IMR-90 (cell line): ENCODE data around the gene CANX. TPM values are rescaled to one million over a fixed set of nuclear protein-coding genes. Genes with fewer than 3 reads are reported as not detected.

Source experiments
- ATAC-seq: fragments of 200-7000 bp; cut with Tn5 transposase; 2 replicates; pipeline ENCODE4 v1.9.1; 2020; ENCODE audit warnings: low read depth, mild to moderate bottlenecking, moderate library complexity
- BruUV-seq: library from RNA; stranded (reverse); fragments of 400-500 nt; replicated peaks from 2 replicates; lab custom pipeline; 2021; lab: Mats Ljungman, UMichigan
- CTCF ChIA-PET: fragments of 300-600 bp; formaldehyde crosslinking; extraction: SDS; loops from one replicate; lab custom pipeline; 2021; ENCODE audit warnings: antibody characterized with exemption; lab: Yijun Ruan, JAX
- POLR2A ChIA-PET: fragments of 300-600 bp; sonication (Branson Sonifier 250); formaldehyde crosslinking; loops from one replicate; lab custom pipeline; 2022; ENCODE audit warnings: antibody characterized with exemption; ENCODE audit not compliant: unreplicated experiment; lab: Charles Lee
- DNase-seq: peaks from one replicate; pipeline ENCODE4 v3.0.0; 2013
- H2AFZ ChIP-seq: replicated peaks from 2 replicates; pipeline ENCODE3; 2013; ENCODE audit warnings: low read length, mild to moderate bottlenecking; ENCODE audit not compliant: poor library complexity
- H2AK5ac ChIP-seq: 2 replicates; pipeline ENCODE4 v1.6.1; 2013; ENCODE audit warnings: low read depth, low read length, inconsistent platforms
- H2AK9ac ChIP-seq: replicated peaks from 2 replicates; pipeline ENCODE3; 2013; ENCODE audit warnings: mild to moderate bottlenecking, low read depth, low read length, moderate library complexity; ENCODE audit not compliant: poor library complexity
- H2BK120ac ChIP-seq: 2 replicates; pipeline ENCODE4 v1.6.1; 2013; ENCODE audit warnings: low read depth, low read length, inconsistent platforms
- H2BK15ac ChIP-seq: 3 replicates; pipeline ENCODE4 v1.6.1; 2013; ENCODE audit warnings: low read depth, low read length, inconsistent platforms
- H2BK20ac ChIP-seq: 2 replicates; pipeline ENCODE4 v1.6.1; 2013; ENCODE audit warnings: low read depth, mild to moderate bottlenecking, inconsistent platforms, low read length, moderate library complexity
- H2BK5ac ChIP-seq: 2 replicates; pipeline ENCODE4 v1.6.1; 2013; ENCODE audit warnings: mild to moderate bottlenecking, low read depth, low read length, inconsistent platforms; ENCODE audit not compliant: poor library complexity, severe bottlenecking
- H3K14ac ChIP-seq: replicated peaks from 2 replicates; pipeline ENCODE4 v1.6.1; 2013; ENCODE audit warnings: low read depth, low read length, inconsistent platforms
- H3K18ac ChIP-seq: 2 replicates; pipeline ENCODE4 v1.6.1; 2013; ENCODE audit warnings: low read depth, low read length, control low read depth
- H3K23ac ChIP-seq: 2 replicates; pipeline ENCODE4 v1.6.1; 2013; ENCODE audit warnings: low read depth, low read length, inconsistent platforms
- H3K27ac ChIP-seq: 2 replicates; pipeline ENCODE4 v1.5.1; 2013; ENCODE audit warnings: mild to moderate bottlenecking, control low read depth, low read length; ENCODE audit not compliant: insufficient read depth
- H3K27me3 ChIP-seq: 2 replicates; pipeline ENCODE4 v1.6.1; 2013; ENCODE audit warnings: low read length; ENCODE audit not compliant: control insufficient read depth, insufficient read depth
- H3K36me3 ChIP-seq: 2 replicates; pipeline ENCODE4 v1.6.1; 2013; ENCODE audit warnings: low read length, mixed read lengths; ENCODE audit not compliant: control insufficient read depth, insufficient read depth
- H3K4ac ChIP-seq: 2 replicates; pipeline ENCODE4 v1.6.1; 2013; ENCODE audit warnings: low read depth, low read length, inconsistent platforms
- H3K4me1 ChIP-seq: 2 replicates; pipeline ENCODE4 v1.6.1; 2013; ENCODE audit warnings: low read length, mixed read lengths; ENCODE audit not compliant: control insufficient read depth, insufficient read depth
- H3K4me2 ChIP-seq: 2 replicates; pipeline ENCODE4 v1.6.1; 2013; ENCODE audit warnings: low read depth, mild to moderate bottlenecking, control low read depth, low read length, moderate library complexity
- H3K4me3 ChIP-seq: 2 replicates; pipeline ENCODE4 v1.5.1; 2013; ENCODE audit warnings: low read depth, mild to moderate bottlenecking, control low read depth, low read length, moderate library complexity; ENCODE audit not compliant: insufficient read depth
- H3K56ac ChIP-seq: 2 replicates; pipeline ENCODE4 v1.6.1; 2013; ENCODE audit warnings: low read length, inconsistent platforms; ENCODE audit not compliant: insufficient read depth; ENCODE audit errors: extremely low read depth
- H3K79me1 ChIP-seq, 2 experiments: 2 replicates each; pipeline ENCODE4 v1.6.1; 2013; ENCODE audit warnings: low read length in 2 of 2, inconsistent platforms in 1 of 2, low read depth in 1 of 2
- H3K9ac ChIP-seq: 2 replicates; pipeline ENCODE4 v1.6.1; 2013; ENCODE audit warnings: low read depth, low read length, control low read depth
- H3K9me1 ChIP-seq: 2 replicates; pipeline ENCODE4 v1.6.1; 2013; ENCODE audit warnings: low read length, inconsistent platforms; ENCODE audit not compliant: insufficient read depth
- H3K9me3 ChIP-seq: 2 replicates; pipeline ENCODE4 v1.6.1; 2013; ENCODE audit warnings: low read length; ENCODE audit not compliant: control insufficient read depth, insufficient read depth
- H4K20me1 ChIP-seq: 2 replicates; pipeline ENCODE4 v1.6.1; 2013; ENCODE audit warnings: low read length, inconsistent platforms; ENCODE audit not compliant: insufficient read depth
- H4K5ac ChIP-seq: 2 replicates; pipeline ENCODE4 v1.6.1; 2013; ENCODE audit warnings: mild to moderate bottlenecking, low read depth, low read length, control low read depth
- H4K8ac ChIP-seq, 2 experiments: 2 replicates each; pipeline ENCODE4 v1.6.1; 2013; ENCODE audit warnings: low read depth in 2 of 2, low read length in 2 of 2, control low read depth in 1 of 2, inconsistent platforms in 1 of 2
- H4K91ac ChIP-seq: 2 replicates; pipeline ENCODE4 v1.6.1; 2013; ENCODE audit warnings: low read depth, low read length, inconsistent platforms; ENCODE audit not compliant: insufficient read depth
- CEBPB ChIP-seq: IDR thresholded peaks from 2 replicates; pipeline ENCODE4 v1.6.1; 2012; ENCODE audit warnings: low read depth, low read length, improper control_type of control experiment
- CHD1 ChIP-seq: IDR thresholded peaks from 2 replicates; pipeline ENCODE4 v1.6.1; 2012; ENCODE audit warnings: low read depth, low read length, improper control_type of control experiment
- CTCF ChIP-seq: conservative IDR thresholded peaks from 2 replicates; pipeline ENCODE4 v1.5.1; 2012; ENCODE audit warnings: mild to moderate bottlenecking, low read depth, low read length, improper control_type of control experiment
- ELK1 ChIP-seq: fragments of 150-350 bp; IDR thresholded peaks from 2 replicates; pipeline ENCODE4 v1.6.1; 2016; ENCODE audit warnings: low read depth, mild to moderate bottlenecking, low read length, moderate library complexity, borderline replicate concordance
- MXI1 ChIP-seq: IDR thresholded peaks from 2 replicates; pipeline ENCODE4 v1.6.1; 2012; ENCODE audit warnings: low read depth, mild to moderate bottlenecking, low read length, moderate library complexity, borderline replicate concordance
- NFE2L2 ChIP-seq: fragments of 150-350 bp; IDR thresholded peaks from 2 replicates; pipeline ENCODE4 v1.6.1; 2016; ENCODE audit warnings: low read depth, mild to moderate bottlenecking, low read length
- POLR2A ChIP-seq: IDR thresholded peaks from 2 replicates; pipeline ENCODE4 v1.6.1; 2012; ENCODE audit warnings: mild to moderate bottlenecking, low read depth, low read length
- RAD21 ChIP-seq: IDR thresholded peaks from 2 replicates; pipeline ENCODE4 v1.6.1; 2012; ENCODE audit warnings: low read length, improper control_type of control experiment
- RCOR1 ChIP-seq: IDR thresholded peaks from 2 replicates; pipeline ENCODE4 v1.6.1; 2012; ENCODE audit warnings: mild to moderate bottlenecking, low read length, improper control_type of control experiment; ENCODE audit not compliant: insufficient replicate concordance
- RFX5 ChIP-seq: IDR thresholded peaks from 2 replicates; pipeline ENCODE4 v1.8.0; 2012; ENCODE audit warnings: low read depth, mild to moderate bottlenecking, low read length, moderate library complexity
- SMC3 ChIP-seq: fragments of 150-350 bp; IDR thresholded peaks from 2 replicates; pipeline ENCODE4 v1.6.1; 2016; ENCODE audit warnings: low read depth, mild to moderate bottlenecking, antibody characterized with exemption, low read length, moderate library complexity
- USF2 ChIP-seq: fragments of 150-350 bp; IDR thresholded peaks from 2 replicates; pipeline ENCODE4 v1.6.1; 2017; ENCODE audit warnings: mild to moderate bottlenecking, antibody characterized with exemption, low read length, low read depth
- WGBS, 2 experiments: methylation state at CpG; one replicate each; pipeline versions ENCODE4 v1.1.5 to v1.1.7; 2013; ENCODE audit warnings: missing lambda C conversion rate in 2 of 2; ENCODE audit not compliant: insufficient read length in 1 of 2; ENCODE audit errors: extremely low coverage in 2 of 2; 5-methylcytosine and 5-hydroxymethylcytosine counted together
- dilution Hi-C: fragments of 300-500 bp; cut with HindIII; formaldehyde crosslinking; loops from one replicate; pipeline ENCODE4 v1.14.3; 2018; ENCODE audit warnings: low sequenced_read_pairs; ENCODE audit not compliant: unreplicated experiment
- in situ Hi-C: fragments of 300-500 bp; cut with MboI; formaldehyde crosslinking; loops from 3 replicates; pipeline ENCODE4 v1.14.3; 2019; ENCODE audit warnings: low sequenced_read_pairs, inconsistent platforms, mixed read lengths
- intact Hi-C: fragments of 100-400 bp; cut with micrococcal nuclease; formaldehyde crosslinking; loops from 2 replicates; pipeline ENCODE4 v1.10.0; 2022
- polyA plus RNA-seq, 3 experiments: library from polyadenylated mRNA; depleted of rRNA; stranded (reverse); fragments of >200 nt; gene quantifications; 2 replicates each; pipeline ENCODE4 v1.2.3, GENCODE V29; 2012; ENCODE audit warnings: low replicate concordance in 1 of 3
- total RNA-seq: library from RNA; depleted of rRNA; stranded (reverse); fragments of >200 nt; gene quantifications from 2 replicates; pipeline ENCODE4 v1.2.3, GENCODE V29; 2012

Gene CANX
- total and polyA plus RNA-seq, 2 of the 4 experiments (the other 2 are of a cell fraction), result 216 to 345 TPM

GRCh38 chr5:179697993-179698934 lies 503 bp upstream of the CANX start:
- Histone ChIP-seq H3K9me3 (no peaks in the 10 kb centered on the region), H3K4me2 (peak overlapping the region; percentile 88), H4K8ac (peak overlapping the region; percentile 98), H3K4me1 (peaks cover 2% of the 10 kb centered on the region; the same call in 1 of the 2 replicates), H2BK15ac (peak overlapping the region; percentile 81; the same call in 2 of the 3 replicates), H3K9ac (peak overlapping the region; percentile 80), H4K91ac (peak overlapping the region; percentile 85), H2BK5ac (peak overlapping the region; percentile 94), H2BK20ac (peak overlapping the region; percentile 43; the same call in 1 of the 2 replicates), H3K36me3 (peaks cover 16% of the 10 kb centered on the region), H3K14ac (peak overlapping the region; percentile 99), H3K4ac (peak overlapping the region; percentile 96), H3K27me3 (no peaks in the 10 kb centered on the region), H3K27ac (peak overlapping the region; percentile 83), H2BK120ac (peak overlapping the region; percentile 52; the same call in 1 of the 2 replicates), H3K4me3 (peak overlapping the region; percentile 86), H3K56ac (peak overlapping the region; percentile 97), H2AK5ac (peak overlapping the region; percentile 91; the same call in 1 of the 2 replicates), H3K79me1 (peaks cover 16 to 28% of the 10 kb centered on the region in 2 experiments), H3K23ac (peak overlapping the region; percentile 98), H4K5ac (peak overlapping the region; percentile 95), H2AK9ac (peak overlapping the region; percentile 99), H4K20me1 (peaks cover 33% of the 10 kb centered on the region), H3K9me1 (peaks cover 4% of the 10 kb centered on the region; the same call in 1 of the 2 replicates), H3K18ac (peak overlapping the region; percentile 93), H2AFZ (peak overlapping the region; percentile 94)
- DNase-seq (peak; percentile 99), ATAC-seq (peak; percentile 92)
- ChIA-PET CTCF (no interaction called here), POLR2A (no interaction called here)
- WGBS, 2 experiments, result 0% methylated on average over 48 of the region's 72 CpGs; no CpG with 5 or more reads in 1 of the 2 experiments
- dilution Hi-C loops (no loop called here), intact Hi-C loops (loop anchor here (5.0 kb wide), 2 partner anchors 34 to 76 kb away; partner anchors contain the start of genes HNRNPH1 and MAML1), in situ Hi-C loops (no loop called here)
- TSS peak; percentile 80 for BruUV-seq
- TF ChIP-seq CHD1, result no peak
- TF ChIP-seq CEBPB, result no peak
- no peak for TF ChIP-seq RFX5
- TF ChIP-seq MXI1, result peak; percentile 66; the same call in 1 of the 2 replicates
- no peak for TF ChIP-seq CTCF
- TF ChIP-seq RCOR1, result no peak
- TF ChIP-seq POLR2A, result peak; percentile 89
- no peak for TF ChIP-seq USF2
- TF ChIP-seq ELK1, result no peak
- peak; percentile 17; the same call in 1 of the 2 replicates for TF ChIP-seq RAD21
- peak; percentile 87 for TF ChIP-seq NFE2L2
- TF ChIP-seq SMC3, result no peak
